ENCODE data around the gene STK32B.
A peak's percentile ranks its signal among the peaks of the same experiment; 100 is the strongest.
"Not testable (repeated sequence)": the region's sequence is repeated elsewhere in the genome, so short reads cannot be mapped to it uniquely, and the experiment has no call there.

The STK32B gene

DNA sequence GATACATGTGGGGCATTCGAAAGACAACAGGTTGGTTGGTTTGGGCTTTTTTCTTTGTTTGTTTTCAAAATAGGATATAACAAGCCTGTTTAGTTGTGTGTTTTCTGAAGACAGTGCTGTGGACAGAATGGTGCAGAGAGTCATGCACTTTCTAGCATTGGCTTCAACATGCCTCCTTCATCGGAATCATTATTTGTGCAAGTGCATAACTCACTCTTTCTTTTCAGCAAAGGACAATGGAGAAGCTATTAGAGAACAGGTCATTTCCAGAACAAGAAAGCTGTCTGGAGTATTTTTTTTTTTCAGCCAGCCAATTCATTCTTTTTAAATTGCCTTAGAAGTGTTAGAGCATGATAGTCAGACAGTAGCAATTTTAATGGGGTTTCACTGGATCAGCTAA lies 225.8 kb downstream of the STK32B start:
- DNase-seq = peak; percentile 72

DNA sequence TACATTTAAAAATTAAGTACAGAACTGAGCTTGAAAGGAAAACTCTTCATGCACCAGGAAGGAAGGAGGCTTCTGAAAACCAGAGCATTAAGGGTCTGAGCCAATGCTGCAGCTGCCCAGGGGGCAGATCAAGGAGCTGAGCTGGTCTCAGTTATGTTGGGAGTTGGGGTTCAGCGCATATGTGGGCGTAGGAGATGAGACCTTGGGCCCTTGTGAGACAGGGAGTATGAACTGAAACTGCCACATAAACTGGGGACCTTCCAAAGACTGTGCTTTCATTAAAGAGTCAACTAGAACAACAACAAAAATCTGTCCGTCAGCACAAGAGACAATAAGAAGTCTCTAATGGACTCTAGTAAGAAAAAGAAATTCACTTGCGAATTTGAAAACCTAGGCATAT lies 226.9 kb downstream of the STK32B start:
- no peak for DNase-seq

DNA sequence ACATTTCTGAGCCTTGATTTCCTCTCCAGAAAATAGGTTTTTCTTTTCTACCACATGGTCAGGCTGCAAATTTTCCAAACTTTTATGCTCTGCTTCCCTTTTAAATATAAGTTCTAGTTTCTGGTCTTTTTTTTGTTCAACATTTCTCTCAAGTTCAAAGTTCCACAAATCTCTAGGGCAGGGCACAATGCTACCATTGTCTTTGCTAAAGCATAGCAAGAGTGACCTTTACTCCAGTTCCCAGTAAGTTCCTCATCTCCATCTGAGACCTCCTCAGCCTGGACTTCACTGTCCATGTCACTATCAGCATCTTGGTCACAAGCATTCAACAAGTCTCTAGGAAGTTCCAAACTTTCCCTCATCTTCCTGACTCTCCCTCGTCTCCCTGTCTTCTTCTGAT lies 228.8 kb downstream of the STK32B start:
- not testable (repeated sequence) for DNase-seq

DNA sequence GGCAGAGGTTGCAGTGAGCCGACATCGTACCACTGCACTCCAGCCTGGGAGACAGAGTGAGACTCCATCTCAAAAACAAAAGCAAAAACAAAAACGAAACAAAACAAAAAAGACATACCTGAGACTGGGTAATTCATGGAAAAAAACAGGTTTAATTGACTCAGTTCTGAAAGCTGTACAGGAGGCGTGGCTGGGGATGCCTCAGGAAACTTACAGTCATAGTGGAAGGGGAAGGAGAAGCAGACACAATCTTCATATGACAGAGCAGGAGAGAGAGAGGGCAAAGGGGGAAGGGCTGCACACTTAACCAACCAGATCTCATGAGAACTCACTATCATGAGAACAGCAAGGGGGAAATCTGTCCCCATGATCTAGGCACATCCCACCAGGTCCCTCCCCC lies 229.5 kb downstream of the STK32B start:
- no peak for DNase-seq

DNA sequence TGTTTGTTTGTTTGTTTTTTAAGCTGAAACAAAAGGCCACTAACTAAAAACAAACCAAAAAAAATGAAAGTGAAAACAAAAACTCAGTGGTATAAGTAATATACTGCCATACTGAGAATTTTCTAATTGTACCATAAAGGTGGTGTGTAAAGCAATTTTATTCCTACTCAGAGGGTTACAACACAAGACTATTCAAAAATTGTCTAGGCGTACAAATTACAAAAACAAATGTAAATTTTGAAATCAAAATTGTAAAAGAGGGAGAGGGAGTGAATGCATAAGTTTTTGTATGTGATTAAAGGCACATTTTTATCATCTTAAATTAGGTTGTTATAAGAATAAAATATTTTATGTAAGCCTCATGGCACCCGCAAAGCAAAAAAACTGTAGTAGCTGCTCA lies 232.6 kb downstream of the STK32B start:
- no peak for DNase-seq

DNA sequence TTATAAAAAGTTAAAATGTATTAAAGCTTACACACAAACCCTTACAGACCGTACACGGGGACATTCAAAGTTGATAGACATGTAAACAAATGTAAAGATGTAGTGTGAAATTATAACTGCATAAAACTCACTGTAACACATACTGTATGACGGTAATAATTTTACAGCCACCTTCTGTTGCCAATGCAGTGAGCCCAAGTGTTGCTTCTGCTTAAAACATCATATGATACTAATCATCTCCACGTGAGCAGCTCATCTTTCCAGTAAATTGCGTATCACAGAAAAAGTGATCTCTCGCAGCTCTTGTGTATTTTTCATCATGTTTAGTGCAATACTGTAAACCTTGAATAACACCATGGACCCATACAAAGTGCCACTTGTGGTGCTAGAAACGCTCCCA lies 233.2 kb downstream of the STK32B start:
- DNase-seq = no peak

DNA sequence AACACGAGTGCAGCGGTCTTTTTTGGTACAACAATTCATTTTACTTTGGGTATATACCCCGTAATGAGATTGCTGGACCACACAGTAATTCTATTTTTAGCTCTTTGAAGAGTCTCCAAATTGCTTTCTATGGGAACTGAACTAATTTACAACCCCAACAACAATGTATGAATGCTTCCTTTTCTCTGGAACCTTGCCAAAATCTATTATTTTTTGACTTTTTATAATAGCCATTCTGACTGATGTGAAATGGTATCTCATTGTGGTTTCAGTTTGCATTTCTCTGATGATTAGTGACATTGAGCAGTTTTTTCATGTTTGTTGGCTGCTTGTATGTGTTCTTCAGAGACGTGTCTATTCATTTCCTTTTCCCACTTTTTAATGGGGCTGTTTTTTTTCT lies 240.8 kb downstream of the STK32B start:
- peak; percentile 46 for DNase-seq

DNA sequence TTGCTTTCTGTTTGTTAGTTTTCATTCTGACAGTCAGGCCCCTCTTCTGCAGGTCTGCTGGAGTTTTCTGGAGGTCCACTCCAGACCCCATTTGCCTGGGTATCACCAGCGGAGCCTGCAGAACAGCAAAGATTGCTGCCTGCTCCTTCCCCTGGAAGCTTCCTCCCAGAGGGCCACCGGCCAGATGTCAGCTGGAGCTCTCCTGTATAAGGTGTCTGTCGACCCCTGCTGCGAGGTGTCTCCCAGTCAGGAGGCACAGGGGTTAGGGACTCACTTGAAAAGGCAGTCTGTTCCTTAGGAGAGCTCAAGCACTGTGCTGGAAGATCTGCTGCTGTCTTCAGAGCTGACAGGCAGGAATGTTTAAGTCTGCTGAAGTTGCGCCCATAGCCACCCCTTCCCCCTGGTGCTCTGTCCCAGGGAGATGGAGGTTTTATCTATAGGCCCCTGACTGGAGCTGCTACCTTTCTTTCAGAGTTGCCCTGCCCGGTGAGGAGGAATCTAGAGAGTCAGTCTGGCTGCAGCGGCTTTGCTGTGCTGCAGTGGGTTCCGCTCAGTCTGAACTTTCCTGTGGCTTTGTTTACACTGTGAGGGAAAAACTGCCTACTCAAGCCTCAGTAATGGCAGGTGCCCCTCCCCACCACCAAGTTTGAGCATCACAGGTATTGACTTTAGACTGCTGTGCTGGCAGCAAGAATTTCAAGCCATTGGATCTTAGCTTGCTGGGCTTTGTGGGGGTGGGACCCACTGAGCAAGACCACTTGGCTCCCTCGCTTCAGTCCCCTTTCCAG lies 246.9 kb downstream of the STK32B start:
- DNase-seq = not testable (repeated sequence)

DNA sequence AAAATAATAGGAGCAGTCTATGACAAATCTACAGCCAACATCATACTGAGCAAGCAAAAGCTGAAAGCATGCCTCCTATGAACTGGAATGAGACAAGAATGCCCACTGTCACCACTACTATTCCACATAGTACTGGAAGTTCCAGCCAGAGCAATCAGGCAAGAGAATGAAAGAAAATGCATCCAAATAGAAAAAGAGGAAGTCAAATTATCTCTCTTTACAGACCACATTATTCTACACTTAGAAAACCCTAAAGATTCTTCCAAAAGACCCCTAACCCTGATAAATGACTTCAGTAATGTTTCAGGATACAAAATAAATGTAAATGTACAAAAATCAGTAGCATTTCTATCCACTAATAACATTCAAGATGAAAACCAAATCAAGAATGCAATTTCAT lies 249.0 kb downstream of the STK32B start:
- no peak for DNase-seq

DNA sequence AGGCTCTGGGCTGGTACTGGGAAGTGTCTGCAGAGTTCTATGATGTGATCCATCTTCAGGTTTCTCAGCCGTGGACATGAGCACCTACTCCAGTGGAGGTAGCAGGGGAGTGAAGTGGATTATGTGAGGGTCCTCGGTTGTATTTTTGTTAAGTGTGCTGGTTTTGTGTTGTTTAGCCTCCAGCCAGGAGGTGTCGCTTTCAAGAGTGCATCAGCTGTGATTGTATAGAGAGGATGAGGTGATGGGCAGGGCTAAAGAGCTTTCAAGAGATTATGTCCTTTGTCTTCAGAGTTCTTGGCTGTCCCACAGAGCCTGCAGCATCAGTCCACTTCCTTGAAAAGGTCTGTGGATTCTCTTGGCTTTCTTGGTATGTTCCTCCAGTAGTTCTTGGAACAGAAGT lies 256.6 kb downstream of the STK32B start:
- no peak for DNase-seq

DNA sequence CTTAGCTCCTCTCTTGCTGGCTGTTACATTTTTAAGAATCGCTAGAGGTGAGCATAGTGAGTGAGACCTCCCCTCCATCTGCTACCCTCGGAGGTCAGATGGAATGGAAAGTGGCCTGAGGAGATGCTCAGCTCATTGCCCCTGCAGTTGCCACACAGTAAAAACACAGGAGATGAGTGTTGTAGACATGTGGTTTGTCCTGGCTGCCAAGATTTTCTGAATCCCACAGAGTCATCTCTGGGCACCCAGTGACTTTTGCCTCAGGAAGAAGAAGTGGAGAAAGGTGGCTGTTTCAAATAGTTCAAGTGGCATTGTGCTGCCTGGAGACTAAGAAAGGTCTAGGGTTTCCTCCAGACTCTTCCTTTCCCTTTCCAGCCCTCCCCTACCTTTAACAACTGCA lies 271.0 kb downstream of the STK32B start:
- no peak for DNase-seq

DNA sequence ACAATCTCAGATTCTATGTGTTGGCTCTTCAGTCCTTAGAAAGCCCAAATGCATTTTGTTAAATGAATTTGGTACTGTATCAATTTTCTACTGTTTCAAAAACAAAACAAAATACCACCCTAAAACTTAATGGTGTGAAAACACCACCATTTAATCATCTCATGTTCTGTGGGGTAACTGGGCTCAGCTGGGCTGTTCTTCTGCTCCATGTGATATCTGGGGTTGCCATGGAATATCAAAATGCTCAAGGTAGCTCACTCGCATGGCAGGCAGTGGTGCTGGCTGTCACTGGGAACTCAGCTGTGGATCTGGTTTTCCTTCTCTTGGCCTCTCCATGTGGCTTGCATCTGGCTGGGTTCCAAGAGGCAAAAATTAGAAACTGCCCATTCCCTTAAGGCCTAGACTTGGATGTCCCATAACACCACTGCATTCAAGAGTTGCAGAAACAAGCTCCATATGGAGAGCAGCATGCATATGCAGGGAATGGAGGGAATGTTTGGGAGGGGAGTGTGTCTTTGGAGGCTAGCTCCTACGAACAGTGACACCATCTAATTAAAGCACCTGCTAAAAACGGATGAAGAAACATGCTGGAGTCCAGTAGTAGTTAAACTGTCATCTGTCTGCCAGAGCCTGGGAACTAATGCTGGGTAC lies 279.2 kb downstream of the STK32B start:
- no peak for DNase-seq

DNA sequence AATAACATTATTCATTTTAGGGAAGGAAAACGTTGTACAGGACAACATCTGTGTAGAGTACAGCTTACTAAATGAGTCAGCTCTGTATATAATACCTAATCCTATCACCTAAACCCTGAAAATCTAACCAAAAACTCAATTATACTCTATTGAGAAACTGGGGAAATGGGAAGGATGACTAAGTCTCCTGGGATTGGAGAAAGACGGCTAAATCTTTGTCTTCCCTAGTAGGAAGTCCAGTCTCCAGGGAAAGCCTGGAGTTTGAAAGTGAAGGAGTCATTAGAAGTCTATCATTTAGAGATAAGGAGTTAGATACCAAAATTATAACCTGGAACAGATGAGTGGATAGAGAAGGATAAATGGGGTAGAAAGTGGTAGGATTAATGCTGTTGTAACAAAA lies 286.5 kb downstream of the STK32B start:
- DNase-seq = no peak

DNA sequence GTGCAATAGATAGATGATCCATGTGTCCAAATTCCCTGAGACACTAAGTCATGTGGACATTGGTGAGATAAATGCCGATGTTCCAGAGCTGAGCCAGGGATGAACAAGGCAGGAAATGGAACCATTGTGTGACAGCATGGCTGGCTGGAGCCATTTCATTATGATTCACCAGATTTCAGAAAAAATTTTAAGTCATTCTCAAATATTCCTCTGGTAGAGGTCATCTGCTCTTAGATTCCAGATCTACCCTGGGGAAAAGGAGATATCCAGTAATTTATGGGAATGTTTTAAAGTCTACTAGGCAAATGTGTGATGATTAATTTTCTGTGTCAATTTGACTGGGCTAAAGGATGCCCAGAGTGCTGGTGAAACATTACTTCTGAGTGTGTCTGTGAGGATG lies 287.3 kb downstream of the STK32B start:
- no peak for DNase-seq

DNA sequence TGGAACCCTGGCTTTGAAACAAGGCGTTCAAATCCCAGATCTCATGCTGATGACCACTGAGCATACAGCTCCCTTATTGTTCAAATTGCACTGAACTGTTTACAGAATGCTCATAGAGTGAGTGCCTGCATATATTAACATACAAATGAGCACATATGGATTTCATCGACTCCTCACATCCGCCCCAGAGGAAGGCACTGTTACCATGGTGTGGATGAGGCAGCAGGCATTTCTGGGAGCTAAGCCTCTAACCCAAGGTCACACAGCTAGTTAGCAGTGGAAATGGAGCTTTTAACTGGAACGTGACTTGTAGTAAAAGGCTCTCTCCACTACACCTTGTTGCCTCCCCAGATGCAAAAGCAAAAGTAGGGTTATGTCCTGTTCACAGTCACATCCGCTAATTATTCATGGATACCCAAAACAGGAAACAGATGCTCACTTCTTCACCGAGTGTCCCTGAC lies 289.7 kb downstream of the STK32B start:
- no peak for DNase-seq

DNA sequence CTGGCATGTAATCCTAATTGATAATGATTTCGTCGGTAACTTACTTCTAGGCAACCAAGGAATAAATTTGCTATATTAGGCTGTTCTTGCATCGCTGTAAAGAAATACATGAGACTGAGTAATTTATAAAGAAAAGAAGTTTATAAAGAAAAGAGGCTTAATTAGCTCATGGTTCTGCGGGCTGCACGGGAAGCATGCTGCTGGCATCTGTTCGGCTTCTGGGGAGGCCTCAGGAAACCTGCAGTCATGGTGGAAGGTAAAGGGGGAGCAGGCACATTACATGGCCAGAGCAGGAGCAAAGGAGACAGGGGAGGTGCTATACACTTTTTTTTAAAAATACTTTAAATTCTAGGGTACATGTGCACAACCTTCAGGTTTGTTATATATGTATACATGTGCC lies 290.2 kb downstream of the STK32B start:
- DNase-seq = no peak

DNA sequence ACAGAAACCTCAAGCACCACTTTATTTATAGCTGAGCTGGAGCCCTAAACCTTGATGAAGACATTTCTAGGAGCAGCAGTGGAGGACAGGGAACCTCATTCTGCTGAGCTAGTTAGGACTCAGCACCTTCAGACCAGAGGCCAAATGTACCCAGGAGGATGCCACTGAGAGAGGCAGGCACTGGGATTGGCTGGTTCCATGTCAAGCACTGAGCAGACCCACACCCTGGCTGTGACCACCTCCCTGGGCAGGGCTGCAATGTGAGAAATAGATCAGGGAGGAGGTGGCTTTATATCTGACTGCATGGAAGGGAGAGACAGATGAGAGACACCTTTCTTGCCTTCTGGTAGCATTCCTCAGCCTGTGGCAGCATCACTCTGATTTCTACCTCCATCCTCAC lies 304.6 kb downstream of the STK32B start:
- DNase-seq = no peak

DNA sequence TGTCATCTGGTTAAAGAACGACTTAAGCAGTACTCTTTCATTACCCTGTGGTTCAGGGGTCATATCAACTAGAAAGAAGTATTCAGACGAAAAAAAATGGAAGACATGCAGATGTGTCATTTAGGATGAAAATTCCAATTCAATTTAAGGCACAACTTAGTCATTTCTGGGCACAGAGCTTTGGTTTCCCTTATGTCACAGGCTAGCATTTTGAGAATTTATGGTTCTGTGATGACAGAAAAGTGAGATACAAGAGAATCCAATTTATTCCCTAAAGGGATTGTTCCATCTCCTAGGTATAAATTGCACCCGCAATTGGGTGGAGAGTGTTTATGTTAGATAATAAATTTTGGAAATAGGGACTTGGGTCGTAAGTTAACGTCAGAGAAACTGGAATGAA lies 306.6 kb downstream of the STK32B start:
- DNase-seq = no peak

DNA sequence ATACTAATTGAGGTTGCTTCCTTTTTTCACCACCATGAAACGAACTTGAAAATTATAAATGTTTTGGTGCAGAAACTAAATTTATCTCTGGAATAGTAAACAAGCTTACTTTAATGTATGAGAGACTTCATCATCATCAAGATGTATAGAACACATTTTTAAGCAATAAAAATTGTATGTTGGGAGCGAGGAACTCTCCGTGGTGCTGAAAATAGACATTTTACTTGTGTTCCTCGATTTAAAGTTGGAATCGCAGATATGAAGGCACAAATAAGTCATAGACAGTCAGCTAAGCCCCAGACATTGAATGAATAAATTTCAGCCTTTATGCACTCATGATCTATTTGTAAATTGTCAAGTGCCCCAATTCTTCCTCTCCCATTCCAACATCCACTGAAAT lies 310.7 kb downstream of the STK32B start:
- no peak for DNase-seq

DNA sequence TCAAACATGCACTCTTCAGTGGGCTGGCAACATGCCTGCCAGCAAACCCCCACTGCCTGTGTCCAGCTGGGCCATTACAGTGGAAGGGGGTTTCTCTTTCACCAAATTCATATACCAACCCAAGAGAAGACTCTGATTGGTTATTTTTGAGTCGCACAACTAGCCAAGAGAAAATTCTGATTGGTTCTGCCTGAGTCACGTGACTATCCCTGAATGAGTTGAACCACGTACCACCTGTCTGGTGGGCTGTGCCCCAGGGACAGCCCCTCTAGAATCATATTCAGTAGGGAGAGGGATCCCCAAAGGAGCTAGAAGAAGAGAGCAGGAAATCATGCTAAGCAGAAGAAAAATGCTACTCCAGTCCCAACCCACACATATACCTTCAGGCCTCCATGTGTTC lies 313.1 kb downstream of the STK32B start:
- no peak for DNase-seq

DNA sequence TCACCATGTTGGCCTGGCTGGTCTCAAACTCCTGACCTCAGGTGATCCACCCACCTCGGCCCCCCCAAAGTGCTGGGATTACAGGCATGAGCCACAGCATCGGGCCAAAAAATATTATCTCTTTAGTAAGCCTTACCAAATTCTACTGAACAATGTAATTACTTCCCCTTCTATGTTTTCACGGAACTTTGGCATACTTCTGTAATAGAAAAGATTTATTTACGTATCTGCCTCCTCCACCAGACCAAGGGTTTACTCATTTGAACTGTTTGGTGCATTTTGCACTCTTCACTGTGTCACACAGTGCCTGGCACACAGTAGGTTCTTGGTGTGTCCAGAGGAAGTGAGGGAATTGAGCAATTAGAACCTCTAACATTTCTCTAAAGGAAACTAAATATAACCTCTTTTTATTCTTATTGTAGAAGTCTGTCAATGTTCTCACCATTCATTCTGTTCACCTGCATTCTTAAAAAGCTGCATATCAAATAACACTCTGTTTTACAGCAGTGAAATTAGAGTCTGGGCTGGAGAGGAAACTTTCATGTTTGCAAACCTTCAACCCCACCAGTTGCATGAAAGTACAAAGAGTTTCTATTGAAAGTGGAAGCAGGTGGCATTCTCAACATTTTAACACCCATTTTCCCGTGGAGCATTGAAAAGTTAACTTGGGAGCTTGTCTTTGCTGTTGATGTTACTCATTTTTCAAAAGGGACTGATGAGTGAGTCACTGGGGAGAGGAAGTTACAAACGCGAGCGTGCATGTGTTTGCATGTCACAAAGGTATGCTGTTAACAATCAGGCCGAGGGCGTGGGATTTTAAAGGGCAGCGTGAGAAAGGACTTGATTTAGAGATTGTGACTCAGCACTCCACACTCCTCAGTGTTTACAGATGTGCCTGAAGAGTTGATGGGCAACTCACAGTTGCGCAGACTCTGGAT lies 314.1 kb downstream of the STK32B start:
- DNase-seq = no peak

DNA sequence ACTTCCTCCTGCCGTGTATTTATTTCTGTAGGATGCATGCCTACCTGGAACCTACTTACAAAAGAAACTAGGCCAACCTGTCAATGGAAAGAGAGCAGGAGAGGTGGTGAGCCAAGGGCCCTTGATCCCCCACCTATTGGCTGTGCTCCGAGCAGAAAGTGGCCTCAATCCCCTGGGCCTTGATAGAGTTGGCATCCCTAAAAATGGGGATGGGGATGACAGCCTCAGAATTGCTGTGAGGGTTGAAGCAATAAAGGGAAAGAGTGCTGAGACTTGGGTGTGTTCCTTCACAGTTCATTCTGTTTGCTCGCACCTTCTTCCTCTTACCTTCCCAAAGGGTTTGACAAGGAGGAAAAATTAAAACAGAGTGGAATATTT lies 314.7 kb downstream of the STK32B start:
- no peak for DNase-seq

DNA sequence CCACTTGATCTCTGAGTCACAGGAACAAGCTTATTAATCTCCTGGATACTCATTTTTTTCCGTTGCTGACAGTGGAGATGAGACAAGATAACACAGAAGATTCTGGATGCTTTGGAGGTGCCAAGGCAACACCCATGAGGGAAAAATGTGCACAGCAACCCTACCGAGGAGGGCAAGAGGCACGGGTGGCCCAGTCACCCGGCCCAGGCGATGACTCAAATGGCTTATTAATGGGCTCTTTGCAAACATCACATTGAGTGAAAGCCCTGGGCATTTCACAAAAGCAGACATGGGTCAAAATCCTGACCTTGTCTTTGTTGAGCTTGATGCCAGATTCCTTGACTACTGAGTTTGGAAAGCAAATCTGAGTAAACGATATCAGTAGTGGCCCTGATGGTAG lies 315.1 kb downstream of the STK32B start:
- DNase-seq = no peak

DNA sequence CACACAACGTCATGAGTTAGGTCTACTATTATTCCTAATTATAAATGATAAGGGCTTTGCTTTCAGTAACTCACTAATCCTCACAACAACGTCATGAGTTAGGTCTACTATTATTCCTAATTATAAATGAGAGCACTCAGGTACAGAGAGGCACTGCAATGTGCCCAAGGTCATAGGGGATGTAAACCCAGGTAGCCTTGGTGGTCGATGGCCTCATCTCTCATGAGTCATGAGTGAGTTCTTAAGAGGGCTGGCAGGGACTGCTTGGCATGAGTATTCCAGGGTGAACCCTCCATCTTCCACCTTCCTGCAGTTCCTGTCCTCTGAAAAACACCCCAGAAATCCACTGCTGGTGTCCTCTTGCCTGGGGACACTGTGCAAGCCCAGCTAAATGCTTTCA lies 317.1 kb downstream of the STK32B start:
- no peak for DNase-seq
